ENCODE results near the gene GPS1. TPM values are rescaled to one million over a fixed set of nuclear protein-coding genes. Genes with fewer than 3 reads are reported as not detected.

GPS1 gene
- total and polyA plus RNA-seq, 3 experiments from 2014 or later, result 122 to 151 (median 125) TPM

- Mint-ChIP-seq H3K4me3 (peak overlapping the region in 3 of 7 donors; percentile 46 to 77 (median 49)), H3K9me3 (no peaks in the 10 kb centered on the region), H3K27ac (no peak overlapping the region), H3K27me3 (no peaks in the 10 kb centered on the region), H3K36me3 (peaks cover 0 to 54% (median 0%) of the 10 kb centered on the region in 3 donors), H3K4me1 (peaks cover 0 to 20% (median 13%) of the 10 kb centered on the region in 3 donors)
- H3K4me3 ChIP-seq (ENCODE audit: low read length), result no peak overlapping the region
- DNase-seq, result no peak
- H3K27me3 ChIP-seq (ENCODE audit: insufficient read depth, low read length, poor library complexity, severe bottlenecking), result no peaks in the 10 kb centered on the region
- POLR2A ChIA-PET, result no interaction called here
- H3K36me3 ChIP-seq (ENCODE audit: insufficient read depth, low read length), result no peaks in the 10 kb centered on the region
- peaks cover 22% of the 10 kb centered on the region for H3K4me1 ChIP-seq (ENCODE audit: insufficient read depth, low read length)
- CTCF ChIA-PET, result interaction anchor here (1.3 kb wide), 1 partner anchor 18 kb away, joined by 4 read pairs; the partner anchor contains the start of gene DCXR
- H3K9me3 ChIP-seq (ENCODE audit: low read length), result no peaks in the 10 kb centered on the region
- H3K27ac ChIP-seq (ENCODE audit: low read depth, low read length), result no peak overlapping the region
These were observed 3.6 kb downstream of the GPS1 start for GRCh38 chr17:82055023-82055964.

GRCh38 chr17:82055965-82056728 lies 4.4 kb downstream of the GPS1 start:
- no peak overlapping the region for H3K27ac Mint-ChIP-seq

GRCh38 chr17:82056729-82057621 lies 5.3 kb downstream of the GPS1 start:
- Mint-ChIP-seq H3K4me1 (peaks cover 0 to 13% (median 7%) of the 10 kb centered on the region in 3 donors), H3K36me3 (peaks cover 0 to 67% (median 0%) of the 10 kb centered on the region in 3 donors), H3K27me3 (no peaks in the 10 kb centered on the region), H3K9me3 (no peaks in the 10 kb centered on the region), H3K27ac (no peak overlapping the region), H3K4me3 (no peak overlapping the region)
- H3K27me3 ChIP-seq (ENCODE audit: insufficient read depth, low read length, poor library complexity, severe bottlenecking), result no peaks in the 10 kb centered on the region
- DNase-seq, result no peak
- H3K9me3 ChIP-seq (ENCODE audit: low read length), result no peaks in the 10 kb centered on the region
- H3K4me1 ChIP-seq (ENCODE audit: insufficient read depth, low read length), result peaks cover 14% of the 10 kb centered on the region
- ChIA-PET POLR2A (no interaction called here), CTCF (interaction anchor here (0.9 kb wide), 1 partner anchor 27 kb away, joined by 3 read pairs; no protein-coding TSS in a partner anchor)
- H3K4me3 ChIP-seq (ENCODE audit: low read length), result no peak overlapping the region
- H3K36me3 ChIP-seq (ENCODE audit: insufficient read depth, low read length), result no peaks in the 10 kb centered on the region
- no peak overlapping the region for H3K27ac ChIP-seq (ENCODE audit: low read depth, low read length)

More at GRCh38 chr17:82055965-82056728, 4.4 kb downstream of the GPS1 start:
- H3K27me3 Mint-ChIP-seq, result no peaks in the 10 kb centered on the region
- Histone ChIP-seq H3K4me1 (ENCODE audit: insufficient read depth, low read length) (peaks cover 14% of the 10 kb centered on the region), H3K4me3 (ENCODE audit: low read length) (no peak overlapping the region), H3K36me3 (ENCODE audit: insufficient read depth, low read length) (no peaks in the 10 kb centered on the region), H3K27me3 (ENCODE audit: insufficient read depth, low read length, poor library complexity, severe bottlenecking) (no peaks in the 10 kb centered on the region), H3K27ac (ENCODE audit: low read depth, low read length) (no peak overlapping the region), H3K9me3 (ENCODE audit: low read length) (no peaks in the 10 kb centered on the region)
- POLR2A ChIA-PET, result no interaction called here
- peak overlapping the region in 1 of 7 donors; percentile 77 for H3K4me3 Mint-ChIP-seq
- H3K9me3 Mint-ChIP-seq, result no peaks in the 10 kb centered on the region
- DNase-seq, result no peak
- peaks cover 0 to 13% (median 7%) of the 10 kb centered on the region in 3 donors for H3K4me1 Mint-ChIP-seq
- peaks cover 0 to 61% (median 0%) of the 10 kb centered on the region in 3 donors for H3K36me3 Mint-ChIP-seq
- CTCF ChIA-PET, result interaction anchor here (0.9 kb wide), 1 partner anchor 26 kb away, joined by 3 read pairs; no protein-coding TSS in a partner anchor

- peaks cover 3% of the 10 kb centered on the region for H3K4me1 ChIP-seq (ENCODE audit: insufficient read depth, low read length)
- ChIA-PET POLR2A (no interaction called here), CTCF (no interaction called here)
- Mint-ChIP-seq H3K27ac (no peak overlapping the region), H3K4me3 (no peak overlapping the region), H3K36me3 (peaks cover 0 to 76% (median 0%) of the 10 kb centered on the region in 3 donors), H3K9me3 (no peaks in the 10 kb centered on the region), H3K4me1 (peaks cover 0 to 4% (median 2%) of the 10 kb centered on the region in 3 donors), H3K27me3 (no peaks in the 10 kb centered on the region)
- H3K4me3 ChIP-seq (ENCODE audit: low read length), result no peak overlapping the region
- no peaks in the 10 kb centered on the region for H3K27me3 ChIP-seq (ENCODE audit: insufficient read depth, low read length, poor library complexity, severe bottlenecking)
- H3K9me3 ChIP-seq (ENCODE audit: low read length), result no peaks in the 10 kb centered on the region
- H3K36me3 ChIP-seq (ENCODE audit: insufficient read depth, low read length), result no peaks in the 10 kb centered on the region
- no peak overlapping the region for H3K27ac ChIP-seq (ENCODE audit: low read depth, low read length)
- no peak for DNase-seq
These were observed 6.6 kb downstream of the GPS1 start for GRCh38 chr17:82058230-82058854.

- POLR2A ChIA-PET, result no interaction called here
- H3K9me3 Mint-ChIP-seq, result no peaks in the 10 kb centered on the region
- H3K36me3 Mint-ChIP-seq, result peaks cover 0 to 74% (median 0%) of the 10 kb centered on the region in 3 donors
- H3K4me3 Mint-ChIP-seq, result no peak overlapping the region
- H3K4me3 ChIP-seq (ENCODE audit: low read length), result no peak overlapping the region
- no peaks in the 10 kb centered on the region for H3K27me3 Mint-ChIP-seq
- peak overlapping the region in 1 of 8 donors; percentile 21 for H3K27ac Mint-ChIP-seq
- CTCF ChIA-PET, result no interaction called here
- H3K9me3 ChIP-seq (ENCODE audit: low read length), result no peaks in the 10 kb centered on the region
- DNase-seq, result no peak
- H3K27ac ChIP-seq (ENCODE audit: low read depth, low read length), result no peak overlapping the region
- H3K4me1 ChIP-seq (ENCODE audit: insufficient read depth, low read length), result peaks cover 5% of the 10 kb centered on the region
- H3K36me3 ChIP-seq (ENCODE audit: insufficient read depth, low read length), result no peaks in the 10 kb centered on the region
- no peaks in the 10 kb centered on the region for H3K27me3 ChIP-seq (ENCODE audit: insufficient read depth, low read length, poor library complexity, severe bottlenecking)
- H3K4me1 Mint-ChIP-seq, result peaks cover 0 to under 1% (median 0%) of the 10 kb centered on the region in 3 donors
These were observed 7.2 kb downstream of the GPS1 start for GRCh38 chr17:82058855-82059249.

GRCh38 chr17:82059272-82060000 lies 7.7 kb downstream of the GPS1 start:
- Mint-ChIP-seq H3K27me3 (no peaks in the 10 kb centered on the region), H3K27ac (peak overlapping the region in 1 of 8 donors; percentile 54), H3K4me1 (peaks cover 4 to 6% (median 5%) of the 10 kb centered on the region in 3 donors), H3K36me3 (peaks cover 0 to 74% (median 0%) of the 10 kb centered on the region in 3 donors), H3K4me3 (no peak overlapping the region), H3K9me3 (no peaks in the 10 kb centered on the region)
- no peaks in the 10 kb centered on the region for H3K36me3 ChIP-seq (ENCODE audit: insufficient read depth, low read length)
- no peak overlapping the region for H3K4me3 ChIP-seq (ENCODE audit: low read length)
- ChIA-PET POLR2A (no interaction called here), CTCF (no interaction called here)
- peaks cover 10% of the 10 kb centered on the region for H3K4me1 ChIP-seq (ENCODE audit: insufficient read depth, low read length)
- no peak overlapping the region for H3K27ac ChIP-seq (ENCODE audit: low read depth, low read length)
- no peaks in the 10 kb centered on the region for H3K27me3 ChIP-seq (ENCODE audit: insufficient read depth, low read length, poor library complexity, severe bottlenecking)
- H3K9me3 ChIP-seq (ENCODE audit: low read length), result no peaks in the 10 kb centered on the region
- DNase-seq, result no peak

- H3K27ac Mint-ChIP-seq, result peak overlapping the region in 2 of 8 donors; percentile 16 to 50
- POLR2A ChIA-PET, result no interaction called here
- H3K36me3 ChIP-seq (ENCODE audit: insufficient read depth, low read length), result no peaks in the 10 kb centered on the region
These were observed 8.3 kb downstream of the GPS1 start for GRCh38 chr17:82060001-82060380.

More at GRCh38 chr17:82060001-82060380, 8.3 kb downstream of the GPS1 start:
- H3K4me3 Mint-ChIP-seq, result no peak overlapping the region
- H3K36me3 Mint-ChIP-seq, result peaks cover 0 to 69% (median 0%) of the 10 kb centered on the region in 3 donors
- no peak overlapping the region for H3K27ac ChIP-seq (ENCODE audit: low read depth, low read length)
- peaks cover 16% of the 10 kb centered on the region for H3K4me1 ChIP-seq (ENCODE audit: insufficient read depth, low read length)
- peaks cover 4 to 12% (median 5%) of the 10 kb centered on the region in 3 donors for H3K4me1 Mint-ChIP-seq
- H3K9me3 ChIP-seq (ENCODE audit: low read length), result no peaks in the 10 kb centered on the region
- H3K4me3 ChIP-seq (ENCODE audit: low read length), result no peak overlapping the region
- CTCF ChIA-PET, result no interaction called here
- no peaks in the 10 kb centered on the region for H3K27me3 ChIP-seq (ENCODE audit: insufficient read depth, low read length, poor library complexity, severe bottlenecking)
- DNase-seq, result no peak
- no peaks in the 10 kb centered on the region for H3K27me3 Mint-ChIP-seq
- H3K9me3 Mint-ChIP-seq, result no peaks in the 10 kb centered on the region

All from CD8-positive, alpha-beta memory T cell (primary cell).